Gastrocnemius medialis (tissue), 4 donors: ENCODE results near the gene CRBN.

Source experiments
- CTCF ChIP-seq, 5 experiments: fragments of 450-650 bp in 3 of 5; fragments of 200-600 bp in 2 of 5; sonication (generic) in 2 of 5; IDR thresholded peaks in 4 of 5; conservative IDR thresholded peaks in 1 of 5; 1 replicate in 4 of 5; 2 replicates in 1 of 5; pipeline ENCODE4 v1.5.1; 2016 to 2019; ENCODE audit warnings: antibody characterized with exemption in 5 of 5, mild to moderate bottlenecking in 3 of 5, moderate library complexity in 3 of 5
- POLR2A ChIP-seq, 2 donors: fragments of 450-650 bp; IDR thresholded peaks; one replicate each; pipeline ENCODE4 v1.6.1; 2017; ENCODE audit warnings: antibody characterized with exemption in 2 of 2, mild to moderate bottlenecking in 2 of 2, moderate library complexity in 2 of 2

- no peak for TF ChIP-seq CTCF (IDR thresholded peaks at IDR 0.05 in 4 of 5, conservative IDR thresholded peaks at IDR 0.05 in 1 of 5)
- no peak for TF ChIP-seq POLR2A (IDR thresholded peaks at IDR 0.05)
Observed at GRCh38 chr3:3227640-3228039, 48.1 kb upstream of the CRBN start.
